Transverse colon (tissue), 4 donors: ENCODE measurements around the gene SERPINF2.
"Not testable (repeated sequence)": the region's sequence is repeated elsewhere in the genome, so short reads cannot be mapped to it uniquely, and the experiment has no call there.

Experiments used
- CTCF ChIP-seq, 5 experiments: fragments of 200-600 bp in 3 of 5; fragments of 450-650 bp in 2 of 5; sonication (generic) in 3 of 5; IDR thresholded peaks; 1 replicate in 2 of 5; 2 replicates in 3 of 5; pipeline ENCODE4 v1.5.1; 2016 to 2017; ENCODE audit warnings: antibody characterized with exemption in 5 of 5, inconsistent platforms in 3 of 5, mild to moderate bottlenecking in 2 of 5, moderate library complexity in 1 of 5
- EP300 ChIP-seq: sonication (generic); formaldehyde crosslinking; IDR thresholded peaks from one replicate; pipeline ENCODE4 v1.6.1; 2017; ENCODE audit warnings: antibody characterized with exemption, low read depth
- POLR2A ChIP-seq: fragments of 450-650 bp; IDR thresholded peaks from one replicate; pipeline ENCODE4 v1.6.1; 2016; ENCODE audit warnings: antibody characterized with exemption, mild to moderate bottlenecking, moderate library complexity
- POLR2AphosphoS5 ChIP-seq, 3 donors: sonication (generic); formaldehyde crosslinking; IDR thresholded peaks; one replicate each; pipeline ENCODE4 v1.6.1; 2016; ENCODE audit warnings: antibody characterized with exemption in 3 of 3

GRCh38 chr17:1741899-1742298 is 772 bp upstream of the SERPINF2 start:
- TF ChIP-seq CTCF (IDR thresholded peaks at IDR 0.05); POLR2A; POLR2AphosphoS5 (IDR thresholded peaks at IDR 0.05); EP300: not testable (repeated sequence)
